Activated gamma-delta T cell treated with anti-CD3 and anti-CD28 coated beads, Interleukin-2, amount 50 U/mL, for 16 hours (primary cell): Measurements from ENCODE around the gene TSPAN14.

Experiments used
- DNase-seq: peaks from one replicate; pipeline ENCODE4 v3.0.0-alpha.2; 2020; ENCODE audit warnings: low read depth

The TSPAN14 gene

DNA sequence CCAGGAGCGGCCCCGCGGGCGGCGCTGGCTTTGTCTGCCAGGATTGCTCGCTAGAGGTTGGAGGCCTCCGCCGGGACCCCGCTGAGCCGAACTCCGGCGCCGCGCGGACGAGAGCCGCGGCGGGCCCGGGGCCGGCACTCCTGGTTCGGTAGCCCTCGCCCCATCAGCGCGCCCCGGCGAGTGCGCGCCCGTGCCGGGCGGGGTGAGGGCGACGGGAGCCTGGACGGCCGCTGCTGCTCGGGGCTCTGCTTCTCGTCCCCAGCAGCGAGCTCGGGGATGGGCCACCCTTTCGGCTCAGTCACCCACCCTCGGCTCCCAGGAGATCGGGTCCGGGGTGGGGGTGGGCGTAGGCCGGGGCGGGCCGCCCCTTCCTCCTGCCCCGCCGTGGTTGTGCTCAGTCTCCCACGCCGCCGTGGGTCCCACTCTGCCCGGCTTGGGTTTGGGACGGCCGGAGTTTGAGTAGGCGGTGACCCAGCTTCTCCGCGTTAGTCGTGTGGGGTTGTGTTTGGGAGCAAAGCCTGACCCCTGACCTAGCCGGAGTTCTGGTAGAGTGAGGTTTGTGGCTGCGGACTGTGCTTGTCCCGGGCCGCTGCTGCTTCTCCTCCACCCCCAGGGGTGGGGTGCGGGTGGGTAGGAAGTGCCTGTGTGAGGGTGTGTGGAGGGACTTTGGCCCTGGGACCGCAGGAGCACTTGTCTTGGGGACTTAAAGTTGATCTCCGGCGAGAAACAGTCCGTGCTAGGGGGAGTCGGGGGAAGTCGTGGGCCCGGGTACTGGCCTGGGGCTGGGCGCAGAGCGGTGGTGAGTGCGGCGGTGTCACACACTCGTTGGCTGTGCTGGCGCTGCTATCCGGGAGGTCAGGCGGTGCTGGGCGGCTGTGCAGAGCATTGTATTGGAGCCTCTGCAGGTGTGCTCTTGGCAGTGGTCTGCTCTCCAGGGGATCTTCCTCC lies 677 bp downstream of the TSPAN14 start:
- DNase-seq: no peak

DNA sequence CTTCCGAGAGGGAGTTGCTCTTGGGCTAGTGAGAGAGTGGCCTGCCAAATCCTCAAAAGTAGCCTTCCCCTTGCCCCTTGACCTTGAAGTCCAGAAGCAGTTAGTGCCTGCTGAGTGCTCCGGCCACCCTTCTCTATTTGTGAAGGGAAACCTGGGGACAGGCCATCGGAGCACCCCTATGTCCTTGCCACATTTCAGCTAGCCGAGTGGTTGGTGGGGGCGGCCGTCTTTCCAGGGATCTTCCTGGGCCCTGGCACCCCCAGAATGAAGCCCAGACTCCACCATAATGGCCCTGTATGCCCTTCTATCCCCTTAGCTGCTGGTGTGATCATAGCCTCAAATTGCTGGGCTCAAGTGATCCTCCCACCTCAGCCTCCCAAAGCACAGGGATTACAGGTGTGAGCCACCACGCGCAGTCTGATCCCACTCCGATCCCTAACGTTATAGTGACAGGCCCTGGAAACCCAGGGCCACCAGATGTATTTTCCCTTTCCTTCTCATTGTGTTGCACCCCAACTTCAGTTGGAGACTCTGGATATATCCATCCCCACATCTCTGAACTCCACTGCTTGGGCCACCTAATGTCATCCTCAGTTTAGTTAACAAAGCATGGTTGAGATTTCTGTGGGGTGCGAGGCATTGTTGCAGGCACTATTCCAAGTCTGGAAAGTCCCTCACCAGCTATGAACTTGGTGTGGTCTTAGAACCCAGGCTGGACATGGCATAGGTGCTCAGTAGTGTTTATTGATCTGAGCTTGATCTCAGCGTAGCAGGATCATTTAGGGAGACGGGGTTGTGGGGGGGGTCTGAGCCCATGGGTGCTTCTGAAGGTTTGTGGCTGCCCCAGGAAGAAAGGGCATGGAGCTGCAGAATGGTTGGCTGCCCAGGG lies 1.6 kb downstream of the TSPAN14 start:
- no peak for DNase-seq

DNA sequence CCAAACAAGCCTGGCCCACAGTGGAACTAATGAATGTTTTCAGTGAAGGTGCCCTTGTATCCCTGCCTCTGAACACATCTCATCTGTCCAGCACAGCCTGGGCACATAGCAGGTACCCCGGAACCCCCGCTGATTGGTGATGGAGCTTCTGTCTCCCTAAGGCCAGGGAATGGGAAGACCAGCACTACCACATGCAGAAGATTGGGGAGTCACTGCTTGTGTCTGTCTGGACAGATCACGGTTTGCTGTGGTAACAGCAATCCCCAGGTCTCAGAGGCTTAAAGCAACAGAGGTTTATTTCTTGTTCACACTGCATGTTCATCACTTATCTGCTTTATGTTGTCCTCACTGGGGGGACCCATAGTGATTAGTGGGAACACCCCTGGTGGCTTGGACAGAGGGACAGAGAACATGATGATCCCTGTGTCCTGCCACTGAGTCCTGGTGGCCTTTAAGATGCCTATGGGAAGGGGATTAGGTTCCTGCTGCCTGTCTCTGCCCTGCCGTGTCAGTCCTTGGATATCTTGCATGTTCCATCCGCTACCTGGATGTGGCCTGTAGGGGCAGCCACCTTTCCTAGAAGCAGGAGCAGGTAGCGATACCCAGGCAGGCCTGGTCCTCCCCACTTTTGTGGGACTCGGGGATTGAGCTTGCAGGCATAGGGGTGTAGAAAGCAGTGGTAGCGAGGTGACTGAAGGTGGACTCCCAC lies 3.6 kb downstream of the TSPAN14 start:
- DNase-seq: no peak

DNA sequence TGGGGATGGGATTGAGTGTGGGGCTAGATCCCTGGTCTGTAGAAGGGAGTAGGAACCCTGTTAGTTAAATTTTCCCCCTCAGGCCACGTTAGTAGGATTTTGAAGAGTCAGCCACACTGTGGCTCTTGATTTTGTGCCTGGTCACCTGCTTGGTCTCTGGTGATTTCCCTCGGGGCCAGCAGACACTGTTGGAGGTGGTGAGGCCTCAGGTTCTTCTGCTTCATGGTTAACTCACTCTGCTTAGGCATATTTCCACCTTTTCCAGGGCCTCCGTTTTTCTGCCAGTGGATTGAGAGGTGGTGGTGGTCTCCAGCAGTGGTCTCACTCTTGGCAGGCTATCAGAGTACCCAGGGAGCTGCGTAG lies 4.1 kb downstream of the TSPAN14 start:
- no peak for DNase-seq

DNA sequence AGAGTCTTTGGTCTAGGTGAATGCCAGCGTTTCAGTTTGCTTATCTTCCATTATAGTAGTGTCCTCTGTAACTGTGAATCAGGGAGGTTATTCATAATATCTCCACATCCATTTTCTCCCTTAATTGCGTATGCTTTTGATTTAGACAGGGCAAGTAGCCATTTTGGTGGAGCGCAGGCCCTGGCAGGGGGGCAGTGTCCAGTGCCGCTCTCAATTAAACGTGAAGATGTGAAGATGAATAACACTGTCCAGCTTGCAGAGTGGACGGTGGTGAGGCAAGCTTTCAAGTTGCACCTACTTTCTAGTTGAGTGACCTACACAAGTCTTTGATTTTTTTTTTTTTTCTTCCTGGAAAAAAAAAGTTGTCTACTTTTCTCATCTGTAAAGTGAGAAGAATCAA lies 4.5 kb downstream of the TSPAN14 start:
- DNase-seq: no peak

DNA sequence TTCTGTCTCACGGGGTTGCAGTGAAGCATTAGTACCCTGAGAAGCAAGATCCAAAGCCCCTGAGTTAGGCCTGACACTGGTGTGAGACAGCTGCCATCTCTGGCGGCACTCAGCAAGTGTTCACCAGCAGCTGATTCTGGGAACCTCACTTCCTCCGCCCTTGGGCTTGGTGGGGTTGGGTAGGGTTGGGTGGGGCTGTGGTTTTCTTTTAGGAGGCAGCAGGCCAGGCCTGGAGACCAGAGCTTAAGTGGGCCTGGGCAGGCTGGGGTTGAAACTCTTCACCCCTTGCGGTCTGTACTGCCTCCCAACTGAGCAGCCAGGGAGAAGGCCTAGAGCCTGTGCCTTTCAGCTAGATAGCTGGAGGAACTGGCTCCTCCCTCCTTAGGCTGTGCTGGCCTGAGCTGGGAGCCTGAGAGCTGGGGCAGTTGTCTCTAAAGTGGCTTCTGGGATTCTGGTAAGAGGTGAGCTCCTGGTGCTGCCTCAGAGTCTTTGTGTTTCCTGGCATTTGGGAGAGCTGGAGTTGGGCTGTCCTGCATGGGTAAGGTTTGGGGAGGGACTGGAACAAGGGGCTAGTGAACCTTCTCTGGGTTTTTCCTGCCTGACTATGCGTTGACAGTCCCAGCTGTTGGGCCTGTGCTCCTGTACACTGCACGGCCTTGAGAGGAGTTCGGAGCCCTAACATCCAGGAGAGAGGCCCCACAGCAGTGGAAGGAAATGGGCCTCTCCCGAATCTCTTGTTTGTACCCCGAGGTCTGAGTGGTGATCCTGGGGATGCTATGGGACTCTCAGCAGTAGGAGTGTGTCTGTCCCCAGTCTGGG lies 5.1 kb downstream of the TSPAN14 start:
- peak; percentile 55 for DNase-seq

DNA sequence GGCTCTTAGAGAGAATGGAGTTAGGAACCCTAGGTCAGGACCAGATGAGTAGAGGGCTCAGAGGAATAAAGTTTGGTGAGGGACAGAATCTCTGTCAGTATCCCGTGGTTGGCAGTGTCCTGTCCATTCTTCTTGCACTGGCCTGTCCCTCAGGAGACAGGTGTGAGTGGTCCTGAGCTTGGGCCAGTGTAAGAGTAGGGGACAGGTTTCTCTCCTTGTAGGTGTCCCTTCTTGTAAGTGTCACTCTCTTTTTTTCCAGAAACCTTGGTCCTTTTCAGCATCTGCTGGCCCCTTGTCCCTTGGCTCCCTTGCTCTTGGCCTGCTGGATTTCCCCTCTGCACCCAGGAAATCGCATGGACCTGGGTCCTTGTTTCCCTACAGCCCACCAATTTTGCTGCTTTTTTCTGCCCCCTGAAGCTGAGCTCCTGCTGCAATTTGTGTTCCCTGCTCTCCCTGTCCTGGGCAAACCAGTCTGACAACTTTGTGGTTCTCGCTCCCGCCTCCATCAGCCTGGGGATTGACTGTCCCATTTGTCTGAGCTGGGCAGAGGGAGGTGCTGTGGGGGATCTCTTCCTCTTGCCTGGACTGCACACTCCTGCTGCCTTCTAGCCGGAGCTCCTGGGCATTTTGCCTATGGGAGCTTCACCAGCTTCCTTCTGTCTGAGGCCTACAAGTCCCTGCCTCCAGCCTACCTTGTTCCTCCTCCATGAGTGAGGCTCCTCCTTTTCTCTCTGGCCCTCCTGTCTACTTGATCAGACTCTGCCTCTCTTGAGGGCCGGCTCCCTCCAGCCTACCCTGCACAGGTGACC lies 6.5 kb downstream of the TSPAN14 start:
- DNase-seq: no peak

DNA sequence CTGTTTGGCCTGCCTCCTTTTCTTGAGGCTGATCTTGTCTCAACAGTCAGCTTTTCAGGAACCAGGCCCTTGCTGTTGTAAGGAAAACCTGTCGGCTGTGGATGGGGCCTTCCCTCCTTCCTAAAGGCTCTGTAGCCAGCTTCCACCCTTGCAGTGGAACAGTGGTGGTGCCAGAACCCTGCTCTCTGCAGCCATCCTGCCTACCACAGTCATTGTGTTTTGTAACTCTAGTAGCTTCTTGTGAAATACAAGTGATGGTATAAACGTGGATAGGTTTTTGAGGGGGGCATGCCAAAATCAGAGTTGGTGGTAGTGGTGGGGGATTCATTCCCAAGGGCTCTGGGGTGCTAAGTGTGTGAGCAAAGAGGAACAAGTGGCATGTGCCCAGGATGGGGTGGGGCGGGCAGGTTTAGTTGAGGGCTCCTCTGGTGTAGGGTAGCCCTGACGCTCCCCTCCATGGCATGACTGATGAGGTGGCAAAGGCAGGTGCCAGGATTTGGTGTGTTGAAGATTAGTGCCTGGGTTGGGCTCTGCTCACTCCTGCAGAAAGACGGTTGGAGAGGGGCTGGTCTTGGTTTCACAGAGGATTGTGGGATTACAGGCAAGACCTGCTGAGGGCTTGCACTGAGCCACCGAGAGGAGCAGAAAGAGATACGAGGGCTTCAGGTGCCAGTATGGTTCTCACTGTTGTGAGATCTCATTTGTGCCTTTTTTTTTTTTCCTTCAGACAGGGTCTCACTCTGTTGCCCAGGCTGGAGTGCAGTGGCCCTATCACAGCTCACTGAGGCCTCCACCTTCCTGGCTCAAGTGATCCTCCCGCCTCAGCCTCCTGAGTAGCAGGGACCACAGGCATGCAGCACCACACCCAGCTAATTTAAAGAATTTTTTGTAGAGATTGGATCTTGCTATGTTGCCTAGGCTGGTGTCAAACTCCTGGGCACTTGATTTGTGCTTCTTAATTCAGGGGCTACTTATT lies 7.4 kb downstream of the TSPAN14 start:
- no peak for DNase-seq

DNA sequence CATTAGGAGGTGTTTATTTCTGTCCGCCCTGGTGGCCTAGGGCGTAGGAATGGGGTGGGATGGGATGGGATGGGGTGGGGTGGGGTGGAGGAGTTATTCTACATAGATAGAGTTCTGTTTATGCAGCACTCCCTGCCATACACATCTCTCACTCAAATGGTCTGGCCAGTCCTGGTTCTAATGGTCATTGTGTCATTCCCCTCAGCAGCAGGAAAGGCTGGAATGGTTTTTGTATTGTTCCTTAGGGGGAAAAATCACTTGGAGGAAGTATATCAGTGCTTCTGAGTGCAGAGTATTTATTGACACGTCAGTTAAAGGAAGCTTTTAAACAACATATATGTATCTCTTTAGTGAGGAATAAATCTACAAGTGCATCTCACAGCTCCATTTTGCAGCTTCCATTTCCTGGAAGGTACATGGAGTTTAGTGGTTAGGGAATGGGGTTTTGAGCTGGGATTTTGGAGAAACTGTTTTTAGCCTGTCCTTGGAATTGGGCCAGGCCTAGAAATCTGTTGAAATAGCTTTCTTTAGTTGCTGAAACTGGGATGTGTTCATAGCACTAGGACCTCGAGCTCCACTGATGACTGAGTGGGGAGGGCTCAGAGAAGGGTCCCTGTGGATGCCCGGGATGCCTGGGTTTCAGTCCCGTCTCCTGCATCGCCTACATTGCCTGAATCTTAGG lies 8.3 kb downstream of the TSPAN14 start:
- no peak for DNase-seq

DNA sequence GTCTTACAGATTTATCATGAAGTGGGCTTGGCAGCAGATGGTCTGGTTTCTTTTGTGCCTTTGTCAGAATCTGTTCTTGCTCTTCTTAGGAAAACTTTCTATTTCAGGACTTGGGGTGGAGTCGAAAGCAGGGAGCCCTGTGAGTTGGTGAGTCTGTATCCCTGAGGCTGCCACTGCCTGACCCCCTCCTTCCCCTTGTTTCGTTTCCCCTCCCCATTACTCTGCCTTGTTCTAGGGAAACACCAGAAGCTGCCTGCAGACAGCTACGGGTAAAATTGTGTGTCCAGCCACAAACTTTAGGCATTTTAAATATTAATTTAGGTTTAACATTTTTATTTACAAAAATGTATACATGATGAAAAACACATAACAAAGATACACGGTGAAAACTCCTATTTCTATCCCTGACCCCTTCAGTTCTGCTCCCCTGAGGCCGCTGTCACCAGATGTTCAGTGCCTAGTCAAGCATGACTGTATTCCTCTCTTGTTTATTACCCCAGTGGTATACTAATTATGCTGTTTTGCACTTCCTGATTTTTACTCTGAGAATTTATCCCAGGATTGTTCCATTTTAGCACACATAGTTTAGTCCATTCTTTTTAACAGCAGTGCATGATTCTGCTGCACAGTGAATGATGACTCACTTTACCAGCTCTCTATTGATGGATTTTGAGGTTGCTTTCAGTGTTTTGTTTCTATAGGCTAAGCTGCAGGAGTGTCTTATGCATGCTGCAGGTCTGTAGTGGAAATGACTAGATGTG lies 9.1 kb downstream of the TSPAN14 start:
- no peak for DNase-seq

DNA sequence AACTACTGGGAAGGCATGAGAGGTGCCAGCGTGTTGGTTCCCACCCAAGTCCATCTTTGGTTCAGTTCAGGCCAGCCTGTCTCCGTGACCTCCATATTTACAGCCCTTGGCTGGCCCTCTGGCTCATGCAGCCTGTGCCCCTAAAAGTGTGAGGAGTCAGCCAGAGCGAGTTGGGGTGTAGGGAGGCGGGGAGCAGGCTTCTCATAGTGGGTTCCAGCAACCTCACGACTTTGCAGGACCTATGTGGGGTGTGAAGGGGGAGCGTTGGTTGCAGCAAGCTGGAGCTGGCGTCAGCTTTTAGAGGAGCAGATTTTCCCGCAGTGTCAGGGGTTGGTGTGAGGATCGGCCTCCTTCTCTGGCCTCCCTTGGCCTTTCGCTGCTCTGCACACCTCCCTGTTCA lies 9.8 kb downstream of the TSPAN14 start:
- DNase-seq: no peak

DNA sequence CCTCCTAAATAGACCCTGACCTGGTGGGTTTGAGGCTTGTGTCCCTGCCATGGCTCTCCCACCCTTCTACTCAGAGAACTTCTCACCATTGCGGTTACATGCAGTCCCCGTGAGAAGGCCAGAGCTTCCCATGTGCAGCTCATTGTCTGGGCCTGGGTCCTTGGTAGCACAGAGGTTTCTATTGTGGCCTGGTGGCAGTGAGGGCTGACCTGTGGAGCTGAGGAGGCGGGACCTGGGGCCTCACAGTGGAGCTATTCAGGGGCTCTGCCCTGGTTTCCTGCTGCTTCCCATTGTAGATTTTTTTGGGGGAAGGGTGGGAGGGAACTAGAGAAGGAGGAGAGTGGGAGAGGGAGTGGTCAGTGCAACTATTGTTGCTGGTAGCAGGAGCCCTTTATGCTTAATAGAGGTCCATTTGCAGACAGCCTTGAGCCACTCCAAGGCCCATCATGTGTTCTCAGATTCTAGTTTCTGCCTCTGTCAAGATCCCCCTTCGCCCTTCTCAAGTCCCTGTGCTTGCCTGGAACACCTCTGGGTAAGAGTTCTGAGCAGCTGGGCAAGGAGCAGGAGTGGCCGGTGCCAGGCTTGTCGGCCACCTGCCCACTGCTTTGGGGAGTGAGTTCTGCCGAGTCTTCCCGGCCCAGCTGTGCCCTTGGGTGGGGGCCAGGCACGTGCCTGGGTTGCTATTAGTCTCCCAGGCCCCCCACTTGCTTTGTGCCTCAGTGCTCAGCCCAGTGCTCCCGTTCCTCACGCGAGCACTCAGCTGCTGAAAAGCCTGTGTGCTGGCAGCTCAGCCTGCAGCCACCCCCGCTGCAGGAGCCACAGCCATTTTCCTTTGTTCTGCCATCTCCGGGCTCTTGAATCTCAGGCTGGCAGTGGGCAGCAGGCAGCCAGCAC lies 10.7 kb downstream of the TSPAN14 start:
- no peak for DNase-seq

DNA sequence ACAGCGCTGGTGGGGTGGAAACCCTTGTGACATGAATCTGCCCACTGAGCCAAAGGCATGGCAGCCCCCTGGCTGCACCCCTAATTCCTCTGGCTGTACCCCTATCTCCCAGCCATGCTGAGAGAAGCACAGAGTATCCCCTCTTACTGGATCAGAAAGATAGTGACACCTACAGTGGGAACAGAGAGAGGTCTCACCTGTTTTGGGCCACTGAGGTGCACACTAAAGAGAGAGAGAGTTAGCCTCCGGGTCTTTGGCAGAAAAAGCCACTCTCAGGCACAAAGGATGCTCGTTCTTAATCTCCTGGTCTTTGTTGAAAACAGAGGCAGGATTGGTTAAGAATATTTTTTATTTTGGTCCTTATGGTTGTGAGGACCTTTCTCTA lies 11.3 kb downstream of the TSPAN14 start:
- no peak for DNase-seq

DNA sequence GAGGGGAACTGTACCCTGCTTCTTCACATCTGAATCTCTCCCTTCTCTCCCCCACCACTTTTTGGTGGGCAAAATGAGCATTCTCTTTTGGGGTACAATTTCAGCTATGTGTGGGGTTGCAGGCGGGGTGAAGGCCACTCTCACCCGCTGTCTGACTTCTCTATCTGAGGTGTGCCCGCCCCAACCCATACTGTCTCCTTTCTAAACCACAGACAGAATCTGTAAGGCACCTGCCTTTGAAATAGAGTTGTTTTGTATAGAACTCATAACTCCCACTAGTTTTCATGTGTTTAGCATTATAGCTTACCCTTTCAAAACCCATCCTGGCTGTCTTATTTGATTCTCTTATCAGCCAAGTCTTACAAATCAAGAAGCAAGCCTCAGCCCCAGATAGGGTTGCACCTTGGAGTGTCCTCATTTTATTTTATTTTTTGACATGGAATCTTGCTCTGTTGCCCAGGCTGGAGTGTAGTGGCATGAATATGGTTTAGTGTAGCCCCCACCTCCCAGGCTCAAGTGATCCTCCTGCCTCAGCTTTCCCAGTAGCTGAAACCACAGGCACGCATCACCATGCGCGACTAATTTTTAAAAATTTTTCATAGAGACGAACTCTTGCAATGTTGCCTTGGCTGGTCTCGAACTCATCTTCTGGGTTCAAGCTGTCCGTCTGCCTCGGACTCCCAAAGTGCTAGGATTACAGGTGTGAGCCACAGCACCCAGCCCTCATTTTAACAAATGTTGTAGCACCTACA lies 11.9 kb downstream of the TSPAN14 start:
- peak; percentile 43 for DNase-seq

DNA sequence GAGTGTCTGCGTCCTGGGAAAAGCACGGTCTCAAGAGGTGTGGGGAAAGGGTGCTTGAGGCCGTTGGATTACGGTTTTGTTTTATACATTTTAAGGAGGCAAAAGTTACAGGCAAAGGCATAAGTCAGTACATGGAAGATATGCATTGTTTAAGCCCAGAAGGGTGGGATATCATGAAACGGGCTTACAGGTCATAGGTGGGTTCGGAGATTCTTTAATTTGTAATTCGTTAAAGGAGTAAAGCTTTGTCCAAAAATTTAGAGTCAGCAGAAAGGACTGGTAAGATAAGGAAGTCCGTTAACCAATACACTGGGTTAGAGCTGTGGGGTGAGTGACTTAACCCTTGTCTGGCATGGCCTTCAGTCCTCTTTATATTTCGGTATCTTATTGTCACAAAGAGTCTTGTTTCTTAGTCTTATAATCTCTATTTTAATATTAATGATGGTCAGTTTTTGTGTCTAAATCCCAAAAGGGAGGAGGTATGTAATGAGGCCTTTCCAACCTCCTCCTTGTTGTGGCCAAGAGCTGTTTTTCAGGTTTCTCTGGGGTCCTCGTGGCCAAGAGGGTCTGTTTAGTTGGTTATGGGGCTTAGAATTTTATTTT lies 12.7 kb downstream of the TSPAN14 start:
- no peak for DNase-seq

DNA sequence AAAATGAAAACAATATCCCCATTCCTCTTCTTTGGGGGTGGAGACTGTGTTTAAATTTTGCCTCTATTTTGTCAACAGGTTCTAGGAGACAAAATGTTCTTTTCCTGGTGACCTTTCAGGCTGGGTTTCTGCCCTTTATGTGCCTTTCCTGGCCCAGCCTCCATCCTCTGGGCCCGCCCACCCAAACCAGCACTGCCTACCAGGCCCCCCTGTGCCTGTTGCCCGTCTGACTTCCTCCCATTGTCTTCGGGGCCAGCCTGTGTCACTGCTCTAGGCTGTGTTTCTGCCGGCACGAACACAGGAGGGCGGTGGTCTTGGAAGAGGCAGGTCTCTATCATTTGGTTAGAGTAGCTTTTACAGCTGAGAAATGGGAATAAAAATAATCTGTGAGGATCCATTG lies 13.9 kb downstream of the TSPAN14 start:
- DNase-seq: peak; percentile 62
